HG03457 (cell line): ENCODE measurements around the gene PTPRCAP.
"Not testable (repeated sequence)": the region's sequence is repeated elsewhere in the genome, so short reads cannot be mapped to it uniquely, and the experiment has no call there.

Experiments
- ATAC-seq: cut with Tn5 transposase; IDR thresholded peaks from one replicate; pipeline ENCODE4 v1.9.1; 2021; ENCODE audit warnings: moderate number of reproducible peaks; ENCODE audit not compliant: unreplicated experiment

The PTPRCAP gene

DNA sequence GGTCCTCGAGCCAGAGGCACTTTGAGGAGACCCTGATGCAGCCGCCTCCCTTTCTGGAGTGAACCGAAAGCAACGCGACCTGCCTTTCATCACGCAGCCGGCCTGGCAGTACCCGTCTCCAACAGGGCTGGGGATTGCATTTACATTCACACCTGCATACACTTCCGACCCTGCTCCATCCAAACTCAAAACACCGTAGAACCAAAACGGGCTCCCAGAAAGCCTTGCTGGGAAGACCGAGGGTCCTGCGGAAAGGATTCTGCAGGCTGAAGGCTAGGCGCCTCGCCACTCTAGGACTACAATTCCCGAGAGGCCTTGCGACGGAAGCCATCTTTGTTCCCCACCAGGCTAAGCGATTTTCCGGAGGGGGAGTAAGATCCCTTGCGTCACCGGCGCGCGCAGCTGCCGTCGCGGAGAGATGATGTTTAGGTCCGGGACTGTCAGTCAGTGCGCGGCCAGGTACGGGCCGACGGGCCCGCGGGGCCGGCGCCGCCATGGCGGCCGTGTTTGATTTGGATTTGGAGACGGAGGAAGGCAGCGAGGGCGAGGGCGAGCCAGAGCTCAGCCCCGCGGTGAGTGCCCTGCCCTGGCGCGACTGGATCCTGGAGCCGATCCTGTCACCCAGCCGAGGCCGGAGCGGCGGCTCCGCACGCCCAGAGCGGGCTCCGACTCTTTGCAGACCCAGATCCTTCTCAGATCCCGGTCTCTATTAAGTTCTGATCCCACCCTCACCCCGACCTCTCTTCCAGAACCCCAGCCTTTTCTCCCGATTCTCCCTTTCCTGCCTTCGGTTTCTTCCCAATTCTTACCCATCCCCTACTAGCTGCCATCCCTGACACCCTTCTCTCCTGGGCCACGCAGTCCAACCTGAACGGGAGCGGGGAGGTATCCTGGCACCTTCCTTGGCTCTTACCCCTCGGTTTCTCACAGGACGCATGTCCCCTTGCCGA lies 9.2 kb downstream of the PTPRCAP start, which contains the start of gene RPS6KB2:
RPS6KB2 (plus strand) TSS at position 443 of the 950 bp plus-strand sequence; CDS start at position 495, 52 bp downstream.
- ATAC-seq: peak; percentile 69

DNA sequence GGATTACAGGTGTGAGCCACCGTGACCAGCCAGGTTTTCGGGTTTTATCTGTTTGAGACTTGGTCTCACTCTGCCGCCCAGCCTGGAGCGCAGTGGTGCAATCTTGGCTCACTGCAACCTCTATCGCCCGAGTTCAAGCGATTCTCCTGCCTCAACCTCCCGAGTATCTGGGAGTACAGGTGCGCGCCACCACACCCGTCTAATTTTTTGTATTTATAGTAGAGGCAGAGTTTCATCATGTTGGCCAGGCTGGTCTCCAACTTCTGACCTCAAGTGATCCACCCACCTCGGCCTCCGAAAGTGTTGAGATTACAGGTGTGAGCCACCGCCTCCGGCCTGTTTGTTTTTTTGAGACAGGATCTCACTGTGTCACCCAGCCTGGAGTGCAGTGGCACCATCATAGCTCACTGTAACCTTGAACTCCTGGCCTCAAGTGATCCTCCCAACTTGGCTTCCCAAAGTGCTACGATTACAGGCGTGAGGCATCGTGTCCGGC lies 10.1 kb downstream of the PTPRCAP start:
- ATAC-seq: not testable (repeated sequence)

DNA sequence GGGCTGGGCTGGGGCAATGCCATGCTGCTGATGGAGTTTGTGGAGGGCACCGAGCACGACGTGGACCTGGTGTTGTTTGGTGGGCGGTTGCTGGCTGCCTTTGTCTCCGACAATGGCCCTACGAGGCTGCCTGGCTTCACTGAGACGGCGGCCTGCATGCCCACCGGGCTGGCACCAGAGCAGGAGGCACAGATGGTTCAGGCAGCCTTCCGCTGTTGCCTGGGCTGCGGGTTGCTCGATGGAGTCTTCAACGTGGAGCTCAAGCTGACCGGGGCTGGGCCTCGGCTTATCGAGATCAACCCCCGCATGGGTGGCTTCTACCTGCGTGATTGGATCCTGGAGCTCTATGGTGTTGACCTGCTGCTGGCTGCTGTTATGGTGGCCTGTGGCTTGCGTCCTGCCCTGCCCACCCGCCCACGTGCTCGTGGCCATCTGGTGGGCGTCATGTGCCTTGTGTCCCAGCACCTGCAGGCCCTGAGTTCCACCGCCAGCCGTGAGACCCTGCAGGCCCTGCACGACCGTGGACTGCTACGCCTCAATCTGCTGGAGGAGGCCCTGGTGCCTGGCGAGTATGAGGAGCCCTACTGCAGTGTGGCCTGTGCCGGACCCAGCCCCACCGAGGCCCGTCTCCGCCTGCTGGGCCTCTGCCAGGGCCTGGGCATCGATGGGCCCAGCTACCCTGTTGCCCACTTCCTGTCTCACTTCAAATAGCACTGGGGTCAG lies 13.4 kb downstream of the PTPRCAP start:
- no peak for ATAC-seq

DNA sequence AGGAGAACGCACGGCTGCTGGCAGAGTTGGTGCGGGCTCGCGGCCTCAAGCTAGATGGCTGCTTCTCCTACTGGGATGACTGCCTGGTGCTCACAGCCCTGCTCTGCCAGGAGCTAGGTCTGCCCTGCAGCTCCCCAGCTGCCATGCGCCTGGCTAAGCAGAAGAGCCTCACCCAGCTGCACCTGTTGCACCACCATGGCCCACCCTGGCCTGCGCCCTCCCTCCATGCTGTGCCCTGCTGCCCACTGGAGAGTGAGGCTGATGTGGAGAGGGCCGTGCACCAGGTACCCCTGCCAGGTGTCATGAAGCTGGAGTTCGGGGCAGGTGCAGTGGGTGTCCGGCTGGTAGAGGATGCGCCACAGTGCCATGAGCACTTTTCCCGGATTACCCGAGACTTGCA lies 14.0 kb downstream of the PTPRCAP start:
- no peak for ATAC-seq

DNA sequence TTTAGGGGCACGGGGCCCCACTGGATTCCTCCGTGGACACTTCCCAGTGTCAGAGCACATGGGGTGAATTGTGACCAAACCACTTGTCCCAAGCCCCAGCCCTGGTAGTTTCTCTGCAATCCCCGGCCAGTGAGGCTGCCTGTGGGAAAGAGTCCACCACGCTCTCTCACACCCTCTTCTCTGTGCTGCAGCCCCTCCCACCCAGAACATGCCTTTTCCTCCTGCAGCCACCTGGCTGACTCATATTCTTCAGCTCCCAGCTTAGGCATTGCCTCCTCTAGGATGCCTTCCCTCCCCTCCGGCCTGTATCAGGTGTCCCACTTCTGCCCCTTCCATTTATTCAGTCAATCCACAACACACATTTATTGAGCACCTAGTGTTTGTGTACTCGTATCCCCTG lies 14.6 kb downstream of the PTPRCAP start:
- no peak for ATAC-seq

DNA sequence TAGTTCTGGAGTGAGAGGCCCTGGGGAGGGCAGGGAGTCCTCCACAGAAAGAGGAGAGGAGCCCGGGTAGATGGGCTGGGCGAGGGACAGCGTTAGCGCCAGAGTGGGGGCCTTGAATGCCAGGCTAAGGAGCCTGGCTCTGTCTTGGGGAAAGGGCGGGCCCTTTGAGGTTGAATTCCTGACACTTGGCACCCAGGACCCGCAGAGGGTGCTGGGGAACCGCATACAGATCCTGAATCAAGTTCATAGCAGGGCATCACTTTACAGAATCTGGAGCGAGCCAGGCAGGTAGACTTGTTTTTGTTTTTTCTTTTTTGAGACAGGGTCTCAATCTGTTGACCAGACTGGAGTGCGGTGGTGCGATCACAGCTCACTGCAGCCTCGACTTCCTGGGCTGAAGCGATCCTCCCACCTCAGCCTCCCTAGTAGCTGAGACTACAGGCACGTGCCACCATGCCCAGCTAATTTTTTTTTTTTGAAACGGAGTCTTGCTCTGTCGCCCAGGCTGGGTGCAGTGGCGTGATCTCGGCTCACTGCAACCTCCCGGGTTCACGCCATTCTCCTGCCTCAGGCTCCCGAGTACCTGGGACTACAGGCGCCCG lies 16.0 kb downstream of the PTPRCAP start:
- ATAC-seq: no peak

DNA sequence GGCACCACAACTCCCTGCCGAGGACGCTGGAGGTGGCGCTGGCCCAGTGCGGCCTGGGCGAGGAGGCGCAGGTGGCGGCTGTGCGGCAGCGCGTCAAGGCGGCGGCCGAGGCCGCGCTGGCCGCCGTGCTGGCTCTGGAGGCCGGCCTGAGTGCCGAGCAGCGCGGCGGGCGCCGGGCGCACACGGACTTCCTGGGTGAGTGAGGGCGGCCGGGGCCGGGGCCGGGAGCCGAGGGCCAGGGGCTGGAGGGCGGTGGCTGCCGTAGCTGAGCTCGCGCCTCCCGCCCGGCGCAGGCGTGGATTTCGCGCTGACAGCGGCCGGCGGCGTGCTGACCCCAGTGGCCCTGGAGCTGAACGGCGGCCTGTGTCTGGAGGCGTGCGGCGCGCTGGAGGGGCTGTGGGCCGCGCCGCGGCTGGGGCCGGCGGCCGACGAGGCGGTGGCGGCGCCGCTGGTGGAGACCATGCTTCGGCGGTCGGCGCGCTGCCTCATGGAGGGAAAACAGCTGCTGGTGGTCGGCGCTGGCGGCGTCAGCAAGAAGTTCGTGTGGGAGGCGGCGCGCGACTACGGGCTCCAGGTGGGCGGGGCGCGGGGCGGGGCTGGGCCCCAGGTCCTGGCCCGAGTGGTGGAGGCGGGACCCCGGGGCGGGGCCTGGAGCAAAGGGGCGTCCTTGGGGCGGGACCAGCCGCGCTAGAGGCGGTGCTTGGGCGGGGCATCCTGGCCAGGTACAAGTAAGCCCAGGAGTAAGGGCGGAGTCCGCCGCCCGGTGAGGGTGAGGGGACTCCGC lies 16.6 kb downstream of the PTPRCAP start:
- ATAC-seq: peak; percentile 64

DNA sequence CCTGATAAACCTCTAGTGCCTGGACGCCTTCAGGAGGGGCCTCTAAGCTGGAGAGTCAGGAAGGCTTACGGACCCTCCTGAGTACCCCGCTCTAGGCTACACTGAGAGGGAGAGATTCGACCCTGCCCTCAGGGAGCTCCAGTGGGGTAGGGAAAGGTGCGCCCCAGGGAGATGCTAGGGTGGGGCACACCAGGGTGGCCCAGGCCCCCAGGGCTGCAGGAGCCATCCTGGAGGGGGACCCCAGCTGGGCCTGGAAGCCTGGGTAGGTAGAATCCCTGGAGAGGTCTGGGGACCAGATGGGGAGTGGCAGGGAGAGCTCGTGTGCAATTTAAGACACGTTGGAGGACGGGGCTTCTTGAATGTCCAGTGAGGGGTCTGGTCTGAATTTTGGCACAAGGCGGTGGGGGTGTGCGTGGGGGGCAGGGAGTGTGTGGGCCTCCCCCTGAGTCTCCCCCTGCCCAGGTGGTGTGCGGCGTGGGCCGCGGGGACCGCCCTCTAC lies 17.3 kb downstream of the PTPRCAP start:
- no peak for ATAC-seq

DNA sequence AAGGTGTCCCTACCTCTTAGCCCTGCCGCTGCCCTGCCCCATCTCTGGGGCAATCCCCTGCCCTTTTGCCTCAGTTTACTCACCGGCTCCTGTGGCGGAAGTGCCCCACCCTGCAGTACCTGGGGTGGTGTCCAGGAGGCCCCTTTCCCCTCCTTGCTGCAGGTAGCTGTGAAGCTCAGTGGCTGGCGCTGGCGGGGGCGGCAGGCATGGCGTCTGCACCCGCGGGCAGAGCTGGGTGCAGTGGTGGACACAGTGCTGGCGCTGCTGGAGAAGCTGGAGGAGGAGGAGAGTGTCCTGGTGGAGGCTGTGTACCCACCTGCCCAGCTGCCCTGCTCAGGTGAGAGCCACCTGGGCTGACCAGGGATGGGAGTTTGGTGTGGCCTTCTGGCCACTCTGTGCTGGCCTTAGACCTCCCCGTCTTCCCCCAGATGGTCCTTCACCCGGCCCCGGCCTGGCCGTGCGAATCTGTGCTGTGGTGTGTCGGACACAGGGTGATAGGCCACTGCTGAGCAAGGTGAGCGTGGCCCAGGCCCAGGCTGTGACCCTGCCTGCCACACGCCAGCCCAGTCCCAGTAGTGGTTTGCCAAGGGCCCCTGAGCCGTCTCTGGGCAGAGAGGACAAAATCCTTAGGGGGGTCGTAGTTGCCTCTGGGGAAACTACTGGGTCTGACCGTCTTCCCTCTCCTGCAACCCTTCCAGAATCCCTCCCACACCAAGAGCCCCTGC lies 18.0 kb downstream of the PTPRCAP start:
- no peak for ATAC-seq

DNA sequence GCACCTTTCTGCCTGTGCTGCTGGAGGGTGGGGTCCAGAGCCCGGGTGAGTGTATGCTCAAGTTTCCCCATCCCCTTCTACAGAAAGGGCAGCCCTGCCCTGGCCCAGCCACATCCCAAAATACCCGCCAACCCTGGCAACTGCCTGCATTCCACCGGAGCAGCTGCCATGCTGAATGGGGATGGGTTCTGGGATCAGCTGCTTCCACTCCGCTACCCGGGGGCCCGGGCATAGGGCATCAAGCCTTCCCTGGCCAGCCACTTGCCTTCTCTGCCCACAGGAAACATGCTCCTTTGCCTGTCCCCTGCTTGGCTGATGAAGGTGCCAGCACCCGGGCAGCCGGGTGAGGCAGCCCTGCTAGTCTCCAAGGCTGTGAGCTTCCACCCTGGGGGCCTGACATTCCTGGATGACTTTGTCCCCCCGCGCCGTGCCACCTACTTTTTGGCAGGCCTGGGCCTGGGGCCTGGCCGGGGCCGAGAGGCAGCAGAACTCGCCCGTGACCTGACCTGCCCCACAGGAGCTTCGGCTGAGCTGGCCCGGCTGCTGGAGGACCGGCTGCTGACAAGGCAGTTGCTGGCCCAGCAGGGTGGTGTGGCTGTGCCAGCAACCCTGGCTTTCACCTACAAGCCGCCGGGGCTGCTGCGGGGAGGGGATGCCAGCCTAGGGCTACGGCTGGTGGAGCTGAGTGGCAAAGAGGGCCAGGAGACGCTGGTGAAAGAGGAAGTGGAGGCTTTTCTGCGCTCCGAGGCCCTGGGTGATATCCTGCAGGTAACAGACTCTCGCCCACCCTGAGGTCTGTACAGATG lies 18.8 kb downstream of the PTPRCAP start:
- ATAC-seq: no peak

DNA sequence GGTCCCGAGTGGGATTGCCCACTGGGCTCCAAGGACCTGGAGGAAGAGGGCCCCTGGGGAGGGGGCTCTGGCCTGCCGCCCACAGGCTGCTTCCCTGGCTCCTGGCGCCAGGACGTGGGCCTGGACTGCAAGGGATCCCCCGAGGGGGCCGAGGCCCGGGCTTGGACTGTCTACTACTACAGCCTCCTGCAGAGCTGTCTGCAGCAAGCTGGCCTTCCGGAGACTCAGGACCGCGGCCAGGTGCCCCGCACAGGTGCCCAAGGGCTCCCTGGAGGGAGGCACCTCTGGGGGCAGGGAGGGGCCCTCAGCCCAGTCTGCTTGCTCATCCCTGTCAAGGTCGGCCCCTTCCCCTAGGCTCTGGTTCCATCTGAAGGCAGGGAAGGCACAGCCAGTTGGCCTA lies 20.1 kb downstream of the PTPRCAP start:
- ATAC-seq: no peak

DNA sequence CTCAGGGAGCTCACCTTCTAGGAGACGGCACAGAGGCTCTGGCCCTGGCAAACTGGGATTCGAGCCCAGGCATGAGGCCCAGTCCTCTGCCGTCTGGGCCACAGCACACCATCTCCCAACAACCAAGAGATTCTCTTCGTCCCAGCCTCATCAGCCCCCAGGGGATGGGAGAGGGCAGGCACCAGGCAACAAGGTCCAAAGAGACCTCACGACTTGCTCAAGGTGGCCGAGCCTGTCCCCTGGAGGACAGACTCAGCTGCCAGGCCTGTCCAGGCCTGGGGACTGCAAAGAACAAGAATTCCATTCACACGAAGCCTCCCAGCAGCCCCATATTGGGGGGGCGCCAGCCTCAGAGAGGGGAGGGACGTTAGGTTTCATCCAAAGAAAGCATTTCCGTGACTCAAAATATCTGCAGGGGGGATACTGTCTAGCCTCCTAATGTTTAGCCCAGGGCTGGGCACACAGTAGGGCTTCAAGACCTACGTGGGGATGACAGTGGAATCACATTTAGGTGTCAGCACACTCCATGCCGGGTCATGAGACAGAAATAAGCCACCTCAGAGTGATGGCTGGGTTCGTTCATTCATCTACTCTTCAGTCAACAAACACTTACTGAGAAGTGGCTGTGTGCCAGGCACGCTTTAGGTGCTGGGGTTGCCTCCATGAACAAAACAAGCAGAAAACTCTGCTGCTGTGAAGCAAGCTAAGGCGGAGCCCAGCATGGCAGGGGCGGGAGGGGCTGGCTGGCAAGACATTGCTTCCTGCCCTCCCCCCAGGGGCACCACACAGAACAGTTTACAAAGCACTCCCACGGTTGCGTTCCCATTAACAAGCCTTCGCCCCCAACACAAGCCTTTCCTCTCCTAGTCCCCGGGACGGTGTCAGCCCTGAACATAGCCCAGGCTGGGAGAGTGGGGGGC lies 20.8 kb downstream of the PTPRCAP start:
- no peak for ATAC-seq

DNA sequence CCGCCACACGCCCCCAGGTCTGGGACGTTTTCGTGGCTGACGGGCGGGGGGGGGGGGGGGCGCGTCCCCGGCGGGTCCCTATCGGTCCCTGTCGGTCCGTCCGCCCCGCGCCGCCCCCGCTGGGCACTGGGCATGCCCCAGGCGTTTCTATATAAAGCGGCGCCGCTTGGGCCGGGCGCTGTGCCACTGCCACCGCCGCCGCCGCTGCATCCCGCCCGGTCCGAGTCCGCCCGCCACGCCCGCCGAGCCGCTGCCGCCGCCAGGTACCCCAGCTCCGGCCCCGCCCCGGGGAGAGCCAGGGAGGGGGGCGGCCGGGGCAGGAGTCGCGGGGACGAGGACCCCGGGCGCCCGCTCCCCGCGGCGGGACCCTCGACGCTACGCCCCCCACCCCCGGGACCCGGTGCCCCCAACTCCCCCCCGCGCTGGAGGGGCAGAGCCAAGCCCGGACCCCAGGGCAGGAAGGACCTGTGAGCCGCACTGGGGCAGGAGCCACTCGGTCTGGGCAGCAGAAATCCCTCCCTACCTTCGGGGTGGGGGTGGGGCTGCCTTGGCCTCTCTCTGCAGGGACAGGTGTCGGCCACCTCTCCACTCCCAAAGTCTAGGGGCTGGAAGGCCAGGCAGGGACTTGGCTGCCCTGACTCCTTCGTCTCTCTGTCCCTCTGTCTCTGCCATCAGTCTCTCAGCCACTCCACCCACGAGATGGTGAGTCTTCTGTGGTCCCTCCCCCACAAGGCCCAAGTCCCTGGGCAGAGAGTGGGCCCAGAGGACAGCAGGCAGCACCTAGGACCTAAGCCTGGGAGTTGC lies 21.8 kb downstream of the PTPRCAP start, which contains the start of gene CARNS1:
CARNS1 (plus strand) TSS at position 178 of the 804 bp plus-strand sequence; CDS start at position 700, 522 bp downstream.
- no peak for ATAC-seq

DNA sequence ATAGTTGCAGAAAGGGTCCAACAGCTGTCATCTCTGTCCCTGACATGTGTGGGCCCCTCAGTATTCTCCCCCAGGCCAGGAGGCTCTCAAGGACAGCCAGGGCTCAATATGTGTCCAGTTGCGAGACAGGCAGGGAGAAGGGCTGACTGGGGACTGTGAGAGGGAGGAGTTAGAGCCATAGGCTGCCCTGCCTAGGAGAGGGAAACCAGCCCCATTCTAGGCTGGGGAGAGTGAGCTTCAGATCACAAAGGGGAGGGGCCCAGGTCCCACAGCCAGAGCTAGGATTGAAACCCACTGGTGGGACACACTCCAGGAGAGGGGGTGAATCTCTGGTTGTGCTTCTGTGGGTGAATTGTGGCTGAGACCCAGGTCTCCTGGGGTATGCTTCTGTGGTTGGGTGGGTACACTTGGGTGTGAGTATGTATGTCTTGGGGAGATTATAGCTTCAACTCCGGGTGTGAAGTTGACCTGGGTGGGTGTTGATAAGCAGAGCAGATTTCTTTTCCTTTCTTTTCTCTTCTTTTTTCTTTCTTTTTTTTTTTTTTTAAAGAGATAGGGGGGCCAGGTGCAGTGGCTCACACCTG lies 24.1 kb downstream of the PTPRCAP start:
- no peak for ATAC-seq

DNA sequence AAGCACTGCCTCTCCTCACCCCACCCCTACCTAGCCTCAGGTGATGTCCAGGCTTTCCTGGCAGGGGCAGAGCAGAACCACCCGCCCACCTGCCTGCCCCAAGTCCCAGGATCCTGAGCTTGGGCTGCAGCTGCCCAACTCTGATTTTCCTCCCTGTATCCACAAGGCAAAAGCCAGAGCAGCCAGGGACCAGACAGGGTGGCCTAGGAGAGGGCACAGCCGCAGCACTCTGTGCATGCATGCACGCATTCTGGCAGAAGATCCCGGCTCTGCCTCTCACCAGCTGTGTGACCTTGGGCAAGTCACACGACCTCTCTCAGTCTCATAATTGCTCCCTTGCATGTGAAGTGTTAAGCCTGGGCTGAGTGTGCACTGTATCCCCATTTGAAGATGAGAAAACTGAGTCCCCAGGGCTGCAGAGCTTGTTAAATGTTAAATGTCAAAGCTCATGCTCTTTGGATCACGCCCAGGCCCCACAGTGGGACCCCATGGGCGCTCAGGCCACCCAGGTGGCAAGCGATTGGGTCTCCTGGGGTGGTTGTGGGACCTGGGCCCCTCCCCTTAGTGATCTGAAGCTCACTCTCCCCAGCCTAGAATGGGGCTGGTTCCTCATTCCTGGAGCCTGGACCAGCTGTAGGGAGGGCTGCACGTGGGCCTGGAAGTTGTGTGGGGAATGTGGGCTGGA lies 24.8 kb downstream of the PTPRCAP start:
- no peak for ATAC-seq

DNA sequence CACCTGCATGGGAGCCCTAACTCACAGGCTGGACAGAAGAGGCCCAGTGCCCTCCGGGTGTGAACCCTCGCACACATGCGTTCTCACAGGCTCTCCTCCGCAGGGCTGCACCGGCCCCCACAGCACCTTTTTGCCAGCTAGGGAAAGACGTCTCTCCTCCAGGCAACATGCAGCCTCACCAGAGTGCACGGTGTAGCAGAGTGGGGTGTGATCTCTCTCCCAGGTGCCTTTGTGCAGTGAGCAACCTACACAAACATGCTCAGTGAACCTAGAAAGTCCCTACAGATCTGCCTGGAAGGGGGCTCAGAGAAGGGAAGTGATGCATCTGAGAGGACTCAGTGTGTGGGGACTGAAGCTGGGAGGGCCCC lies 25.7 kb downstream of the PTPRCAP start:
- ATAC-seq: no peak
